HEK293 (cell line): ENCODE data around the gene TIMM21.

Experiments used
- CTCF ChIA-PET: fragments of 350-600 bp; formaldehyde crosslinking; extraction: SDS; loops from one replicate; lab custom pipeline; 2021; ENCODE audit warnings: antibody characterized with exemption; lab: Yijun Ruan, JAX
- POLR2A ChIA-PET: fragments of 300-600 bp; formaldehyde crosslinking; extraction: SDS; loops from one replicate; lab custom pipeline; 2020; ENCODE audit warnings: antibody characterized with exemption, inconsistent platforms; lab: Yijun Ruan, JAX
- H3K27ac ChIP-seq: fragments of 200-500 bp; sonication (Bioruptor generic); 2 replicates; pipeline ENCODE4 v1.5.1; 2014; ENCODE audit warnings: low read depth, low read length, control low read depth, inconsistent platforms; ENCODE audit errors: extremely low read depth
- H3K36me3 ChIP-seq, 2 experiments: fragments of 200-500 bp in 1 of 2; sonication (Bioruptor generic) in 1 of 2; 1 replicate in 1 of 2; 2 replicates in 1 of 2; pipeline ENCODE4 v1.5.1; 2014 to 2017; ENCODE audit warnings: inconsistent platforms in 2 of 2, low read length in 2 of 2; ENCODE audit not compliant: control insufficient read depth in 2 of 2, insufficient read depth in 1 of 2
- H3K4me1 ChIP-seq: fragments of 200-500 bp; sonication (Bioruptor generic); 2 replicates; pipeline ENCODE4 v1.5.1; 2014; ENCODE audit warnings: mild to moderate bottlenecking, low read length, inconsistent platforms; ENCODE audit not compliant: control insufficient read depth, insufficient read depth
- H3K4me3 ChIP-seq: 2 replicates; pipeline ENCODE4 v1.5.1; 2011; ENCODE audit warnings: low read depth, mild to moderate bottlenecking, control low read depth, low read length, moderate library complexity
- H3K9me3 ChIP-seq: fragments of 200-500 bp; sonication (Bioruptor generic); 2 replicates; pipeline ENCODE4 v1.5.1; 2014; ENCODE audit warnings: low read depth, low read length, inconsistent platforms; ENCODE audit not compliant: control insufficient read depth, insufficient read depth
- FEZF1 ChIP-seq: fragments of 450-650 bp; formaldehyde crosslinking; IDR thresholded peaks from 2 replicates; pipeline ENCODE4 v1.5.1; 2016; ENCODE audit warnings: missing biosample characterization, missing genetic modification characterization
- KLF16 ChIP-seq: fragments of 450-650 bp; formaldehyde crosslinking; IDR thresholded peaks from 2 replicates; pipeline ENCODE4 v1.5.1; 2017; ENCODE audit warnings: missing biosample characterization, missing genetic modification characterization
- PRDM6 ChIP-seq: fragments of 450-650 bp; formaldehyde crosslinking; IDR thresholded peaks from 2 replicates; pipeline ENCODE4 v1.5.1; 2017; ENCODE audit warnings: missing biosample characterization, missing genetic modification characterization
- REST ChIP-seq: fragments of 450-650 bp; formaldehyde crosslinking; IDR thresholded peaks from 2 replicates; pipeline ENCODE4 v1.5.1; 2016; ENCODE audit warnings: missing biosample characterization, missing genetic modification characterization
- ZBTB1 ChIP-seq: fragments of 450-650 bp; formaldehyde crosslinking; IDR thresholded peaks from 2 replicates; pipeline ENCODE4 v1.5.1; 2016; ENCODE audit warnings: missing biosample characterization, missing genetic modification characterization
- ZBTB21 ChIP-seq: fragments of 450-650 bp; formaldehyde crosslinking; IDR thresholded peaks from 2 replicates; pipeline ENCODE4 v1.5.1; 2017; ENCODE audit warnings: missing biosample characterization, missing genetic modification characterization
- ZFP41 ChIP-seq: fragments of 450-650 bp; formaldehyde crosslinking; IDR thresholded peaks from 2 replicates; pipeline ENCODE4 v1.5.1; 2016; ENCODE audit warnings: missing biosample characterization, missing genetic modification characterization, borderline replicate concordance
- ZNF114 ChIP-seq: fragments of 450-650 bp; formaldehyde crosslinking; IDR thresholded peaks from 2 replicates; pipeline ENCODE4 v1.5.0; 2017; ENCODE audit warnings: missing biosample characterization, missing genetic modification characterization
- ZNF138 ChIP-seq: fragments of 450-650 bp; formaldehyde crosslinking; IDR thresholded peaks from 2 replicates; pipeline ENCODE4 v1.5.1; 2016; ENCODE audit warnings: missing biosample characterization, missing genetic modification characterization, borderline replicate concordance
- ZNF146 ChIP-seq: fragments of 450-650 bp; formaldehyde crosslinking; IDR thresholded peaks from 2 replicates; pipeline ENCODE4 v1.5.1; 2016; ENCODE audit warnings: missing biosample characterization, missing genetic modification characterization
- ZNF24 ChIP-seq: fragments of 450-650 bp; formaldehyde crosslinking; IDR thresholded peaks from 2 replicates; pipeline ENCODE4 v1.5.1; 2016; ENCODE audit warnings: missing biosample characterization, missing genetic modification characterization
- ZNF248 ChIP-seq: fragments of 450-650 bp; formaldehyde crosslinking; IDR thresholded peaks from 2 replicates; pipeline ENCODE4 v1.5.1; 2017; ENCODE audit warnings: missing biosample characterization, missing genetic modification characterization
- ZNF501 ChIP-seq: fragments of 450-650 bp; formaldehyde crosslinking; IDR thresholded peaks from 2 replicates; pipeline ENCODE4 v1.5.1; 2016; ENCODE audit warnings: missing biosample characterization, missing genetic modification characterization
- ZNF510 ChIP-seq: fragments of 450-650 bp; formaldehyde crosslinking; IDR thresholded peaks from 2 replicates; pipeline ENCODE4 v1.5.1; 2018; ENCODE audit warnings: mild to moderate bottlenecking, missing genetic modification characterization, missing biosample characterization; ENCODE audit not compliant: insufficient replicate concordance
- ZNF518A ChIP-seq: fragments of 450-650 bp; formaldehyde crosslinking; conservative IDR thresholded peaks from 2 replicates; pipeline ENCODE4 v1.5.1; 2016; ENCODE audit warnings: low read depth, missing biosample characterization, missing genetic modification characterization
- ZNF585B ChIP-seq: fragments of 450-650 bp; formaldehyde crosslinking; IDR thresholded peaks from 2 replicates; pipeline ENCODE4 v1.5.1; 2016; ENCODE audit warnings: missing biosample characterization, missing genetic modification characterization

The TIMM21 gene

GRCh38 chr18:74166386-74166785 is 18.1 kb downstream of the TIMM21 start:
- TF ChIP-seq ZBTB1 (tag by site-specific recombination) (no peak), ZNF146 (no peak), ZNF518A (tag by site-specific recombination) (no peak), ZNF501 (no peak), ZNF138 (tag by site-specific recombination) (no peak), ZNF114 (tag by site-specific recombination) (no peak), ZNF585B (tag by site-specific recombination) (no peak), ZFP41 (no peak), ZBTB21 (no peak), ZNF24 (tag by site-specific recombination) (no peak), PRDM6 (tag by site-specific recombination) (no peak), REST (tag by site-specific recombination) (no peak), KLF16 (tag by site-specific recombination) (no peak), ZNF510 (tag by site-specific recombination) (no peak), ZNF248 (no peak), FEZF1 (tag by site-specific recombination) (no peak)
- Histone ChIP-seq H3K27ac (no peak overlapping the region), H3K4me1 (no peaks in the 10 kb centered on the region), H3K9me3 (no peaks in the 10 kb centered on the region), H3K4me3 (no peak overlapping the region), H3K36me3 (peaks cover 0 to 6% of the 10 kb centered on the region in 2 experiments; a peak in 2 of 3 replicates)
- ChIA-PET CTCF (interaction anchor here (0.7 to 1.0 kb wide), 2 partner anchors 13 to 75 kb away, joined by 3 to 4 read pairs; no protein-coding TSS in a partner anchor), POLR2A (no interaction called here)
